ENCODE data around the gene ZSWIM9. TPM values are rescaled to one million over a fixed set of nuclear protein-coding genes. Genes with fewer than 3 reads are reported as not detected.

ZSWIM9 gene
- total and polyA plus RNA-seq, 2 experiments from 2014 or later, result 0.73 to 2.1 TPM

GRCh38 chr19:48206397-48207093, 36.1 kb downstream of the ZSWIM9 start:
- Histone ChIP-seq H4K20me1 (ENCODE audit: insufficient read depth, poor library complexity, severe bottlenecking) (no peaks in the 10 kb centered on the region), H3K27ac (no peak overlapping the region)

GRCh38 chr19:48210005-48210404, 39.5 kb downstream of the ZSWIM9 start:
- no peaks in the 10 kb centered on the region for H3K4me1 ChIP-seq (ENCODE audit: insufficient read depth)
- no peak for TF ChIP-seq CTCF (IDR thresholded peaks at IDR 0.05; ENCODE audit: poor library complexity)
- TF ChIP-seq EZH2phosphoT487 (IDR thresholded peaks at IDR 0.05; ENCODE audit: low read depth, severe bottlenecking, unreplicated experiment), result no peak
- no peak for TF ChIP-seq EZH2 (IDR thresholded peaks at IDR 0.05; ENCODE audit: borderline replicate concordance)

More at GRCh38 chr19:48206397-48207093, 36.1 kb downstream of the ZSWIM9 start:
- Histone ChIP-seq H3K9me3 (ENCODE audit: low read depth) (no peaks in the 10 kb centered on the region), H3K27me3 (no peaks in the 10 kb centered on the region), H3K4me2 (no peak overlapping the region), H3K36me3 (replicated peaks; ENCODE audit: insufficient read depth, low read depth) (no peaks in the 10 kb centered on the region), H3K9me2 (replicated peaks; ENCODE audit: insufficient read depth) (no peaks in the 10 kb centered on the region), H3K79me2 (peaks cover 2% of the 10 kb centered on the region), H2AFZ (no peak overlapping the region), H3K4me3 (no peak overlapping the region), H3K4me1 (ENCODE audit: insufficient read depth) (no peaks in the 10 kb centered on the region)
- DNase-seq (ENCODE audit: low spot score), result no peak
- TF ChIP-seq EZH2 (IDR thresholded peaks at IDR 0.05; ENCODE audit: borderline replicate concordance), result no peak
- no peak for TF ChIP-seq CTCF (IDR thresholded peaks at IDR 0.05; ENCODE audit: poor library complexity)
- no peak for TF ChIP-seq EZH2phosphoT487 (IDR thresholded peaks at IDR 0.05; ENCODE audit: low read depth, severe bottlenecking, unreplicated experiment)
- WGBS (ENCODE audit: low lambda C conversion rate, missing lambda C conversion rate), result 83% methylated on average over 9 of the region's 9 CpGs

GRCh38 chr19:48213959-48214358, 43.5 kb downstream of the ZSWIM9 start:
- no peak for DNase-seq (ENCODE audit: low spot score)
- 95% methylated on average over 5 of the region's 5 CpGs for WGBS (ENCODE audit: low lambda C conversion rate, missing lambda C conversion rate)

More at GRCh38 chr19:48210005-48210404, 39.5 kb downstream of the ZSWIM9 start:
- Histone ChIP-seq H3K9me3 (ENCODE audit: low read depth) (no peaks in the 10 kb centered on the region), H3K4me3 (no peak overlapping the region), H3K27ac (no peak overlapping the region), H2AFZ (no peak overlapping the region), H3K4me2 (no peak overlapping the region), H4K20me1 (ENCODE audit: insufficient read depth, poor library complexity, severe bottlenecking) (no peaks in the 10 kb centered on the region), H3K36me3 (replicated peaks; ENCODE audit: insufficient read depth, low read depth) (no peaks in the 10 kb centered on the region), H3K79me2 (peaks cover 2% of the 10 kb centered on the region), H3K27me3 (no peaks in the 10 kb centered on the region), H3K9me2 (replicated peaks; ENCODE audit: insufficient read depth) (no peaks in the 10 kb centered on the region)
- no peak for DNase-seq (ENCODE audit: low spot score)
- 87% methylated on average over 3 of the region's 3 CpGs for WGBS (ENCODE audit: low lambda C conversion rate, missing lambda C conversion rate)

More at GRCh38 chr19:48213959-48214358, 43.5 kb downstream of the ZSWIM9 start:
- no peaks in the 10 kb centered on the region for H4K20me1 ChIP-seq (ENCODE audit: insufficient read depth, poor library complexity, severe bottlenecking)
- H3K4me3 ChIP-seq, result no peak overlapping the region
- H3K9me2 ChIP-seq (replicated peaks; ENCODE audit: insufficient read depth), result no peaks in the 10 kb centered on the region
- TF ChIP-seq EZH2phosphoT487 (IDR thresholded peaks at IDR 0.05; ENCODE audit: low read depth, severe bottlenecking, unreplicated experiment) (no peak), EZH2 (IDR thresholded peaks at IDR 0.05; ENCODE audit: borderline replicate concordance) (no peak), CTCF (IDR thresholded peaks at IDR 0.05; ENCODE audit: poor library complexity) (no peak)
- no peak overlapping the region for H3K27ac ChIP-seq
- H3K4me1 ChIP-seq (ENCODE audit: insufficient read depth), result no peaks in the 10 kb centered on the region
- no peak overlapping the region for H3K4me2 ChIP-seq
- no peaks in the 10 kb centered on the region for H3K36me3 ChIP-seq (replicated peaks; ENCODE audit: insufficient read depth, low read depth)
- no peak overlapping the region for H2AFZ ChIP-seq
- no peaks in the 10 kb centered on the region for H3K79me2 ChIP-seq
- no peaks in the 10 kb centered on the region for H3K27me3 ChIP-seq
- no peaks in the 10 kb centered on the region for H3K9me3 ChIP-seq (ENCODE audit: low read depth)
